MM.1S (cell line): ENCODE measurements around the gene GATA2.

ENCODE experiments used
- CTCF ChIP-seq: fragments of 300-600 bp; sonication (generic); IDR thresholded peaks from 2 replicates; pipeline ENCODE4 v1.5.1; 2016; ENCODE audit warnings: antibody characterized with exemption, low read length, mixed read lengths
- EZH2 ChIP-seq: fragments of 300-600 bp; sonication (generic); optimal IDR thresholded peaks from 2 replicates; pipeline ENCODE3; 2017; ENCODE audit warnings: low read depth, mild to moderate bottlenecking, antibody characterized with exemption, low read length, mixed read lengths

DNA sequence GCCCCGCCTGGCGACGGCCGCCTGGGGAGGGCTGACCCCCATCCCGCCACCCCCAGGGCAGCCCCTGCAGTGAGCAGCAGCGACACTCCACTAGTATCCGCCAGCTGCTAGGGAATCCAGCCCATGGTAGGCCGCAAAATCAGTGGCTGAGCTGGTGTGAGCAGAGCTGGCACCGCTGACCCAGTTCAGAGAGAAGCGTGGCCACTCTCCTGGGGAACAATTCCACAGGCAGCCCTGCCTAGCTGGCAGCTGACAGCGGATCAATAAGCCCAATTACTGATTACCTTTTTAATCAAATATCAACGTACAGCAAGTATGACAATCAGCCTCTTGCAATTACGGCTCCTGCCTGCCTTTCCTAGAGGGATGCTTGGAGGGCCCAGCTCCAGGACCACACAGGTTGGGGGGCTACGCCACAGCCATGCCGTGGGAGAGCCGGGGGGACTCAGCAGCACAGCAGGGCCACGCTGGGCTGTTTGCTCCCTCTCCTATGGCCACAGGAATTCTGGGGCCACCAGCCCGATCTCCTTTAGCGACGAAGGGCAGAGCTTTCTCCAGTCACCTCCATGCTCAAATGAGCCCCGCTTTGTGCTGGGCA is 40.2 kb downstream of the GATA2 start:
- TF ChIP-seq CTCF (no peak), EZH2 (peak; percentile 63)
